Inferior parietal cortex (tissue), 1 donor: ENCODE measurements around the gene MPPED2.

ENCODE experiments used
- DNase-seq: peaks from one replicate; pipeline ENCODE4 v3.0.0-alpha.2; 2016; ENCODE audit errors: extremely low spot score

Gene MPPED2, protein sequence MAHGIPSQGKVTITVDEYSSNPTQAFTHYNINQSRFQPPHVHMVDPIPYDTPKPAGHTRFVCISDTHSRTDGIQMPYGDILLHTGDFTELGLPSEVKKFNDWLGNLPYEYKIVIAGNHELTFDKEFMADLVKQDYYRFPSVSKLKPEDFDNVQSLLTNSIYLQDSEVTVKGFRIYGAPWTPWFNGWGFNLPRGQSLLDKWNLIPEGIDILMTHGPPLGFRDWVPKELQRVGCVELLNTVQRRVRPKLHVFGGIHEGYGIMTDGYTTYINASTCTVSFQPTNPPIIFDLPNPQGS

GRCh38 chr11:30586251-30587144 is at the start of gene MPPED2:
TSS of gene MPPED2 (minus strand) at chr11:30586353. CDS start at chr11:30580373, 5,980 bp downstream.
- no peak for DNase-seq

DNA sequence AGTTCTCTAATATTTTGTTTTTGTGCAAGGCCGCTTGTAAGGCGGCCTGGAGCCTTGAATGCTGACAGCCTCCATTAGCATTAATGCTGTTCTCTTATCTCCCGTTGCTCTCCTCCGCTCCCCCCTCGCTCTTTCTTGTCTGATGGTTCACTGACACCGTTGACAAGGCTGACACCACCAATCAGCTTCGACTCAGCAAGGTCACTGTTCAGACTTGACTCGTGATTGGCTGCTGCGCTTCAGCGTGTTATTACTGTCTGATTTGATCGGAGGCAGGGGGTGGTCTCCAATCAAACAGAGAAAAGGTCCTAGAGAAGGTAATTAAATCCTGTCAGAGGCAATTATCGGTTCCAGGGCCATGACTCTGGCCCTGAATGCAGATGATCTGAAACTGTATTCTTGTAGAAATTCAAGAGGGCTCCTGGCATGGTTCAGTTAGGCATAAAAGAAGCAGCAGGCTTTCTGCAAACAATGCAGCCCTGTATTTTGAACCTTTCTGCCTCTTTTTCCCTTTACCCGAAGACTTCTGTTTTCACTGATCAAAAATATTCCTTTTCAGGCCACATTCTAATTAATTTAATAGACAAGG is 49.3 kb upstream of the MPPED2 start:
- peak; percentile 82 for DNase-seq

DNA sequence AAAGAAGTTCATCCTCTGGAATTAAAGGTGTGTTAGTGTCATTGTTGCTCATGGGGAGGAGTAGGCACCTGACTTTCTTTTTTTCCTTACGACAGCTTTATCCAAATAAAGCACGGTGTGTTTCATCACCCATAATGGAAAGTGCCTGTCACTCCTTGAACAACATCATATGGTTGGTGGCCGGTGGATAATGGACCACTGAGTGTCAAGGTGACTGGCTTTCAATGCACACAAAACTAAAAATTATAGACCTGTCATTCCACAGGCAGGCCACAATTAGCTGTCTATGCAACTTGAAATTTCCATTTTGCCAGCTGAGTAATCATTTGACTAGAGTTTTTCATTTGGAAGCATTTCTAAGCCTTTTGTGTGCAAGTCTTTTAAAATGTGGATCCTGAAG is 45.0 kb upstream of the MPPED2 start:
- DNase-seq, result no peak

GRCh38 chr11:30619767-30620166 is 33.6 kb upstream of the MPPED2 start:
- DNase-seq, result no peak

DNA sequence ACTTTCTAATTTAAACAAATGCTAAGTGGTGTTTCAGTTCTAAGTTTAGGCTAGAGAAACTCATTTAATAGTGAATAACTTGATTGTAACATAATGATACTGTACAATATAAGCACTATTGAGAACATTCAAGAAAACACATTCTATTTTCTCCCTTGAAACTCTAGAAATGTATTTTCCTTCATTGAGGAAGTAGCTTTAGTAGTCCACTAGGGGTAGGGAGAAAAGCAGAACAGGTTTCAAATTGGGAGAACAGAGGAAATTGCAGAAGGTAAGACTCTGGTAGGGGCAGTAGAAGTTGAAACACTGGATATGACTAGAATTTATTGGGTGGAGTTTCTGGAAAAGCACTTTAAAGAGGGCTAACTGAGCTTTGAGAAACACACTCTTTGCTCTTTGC is 31.6 kb upstream of the MPPED2 start:
- DNase-seq, result no peak

GRCh38 chr11:30610628-30611027 is 24.5 kb upstream of the MPPED2 start:
- no peak for DNase-seq

- no peak for DNase-seq
Measured at GRCh38 chr11:30608534-30608933, 22.4 kb upstream of the MPPED2 start.

DNA sequence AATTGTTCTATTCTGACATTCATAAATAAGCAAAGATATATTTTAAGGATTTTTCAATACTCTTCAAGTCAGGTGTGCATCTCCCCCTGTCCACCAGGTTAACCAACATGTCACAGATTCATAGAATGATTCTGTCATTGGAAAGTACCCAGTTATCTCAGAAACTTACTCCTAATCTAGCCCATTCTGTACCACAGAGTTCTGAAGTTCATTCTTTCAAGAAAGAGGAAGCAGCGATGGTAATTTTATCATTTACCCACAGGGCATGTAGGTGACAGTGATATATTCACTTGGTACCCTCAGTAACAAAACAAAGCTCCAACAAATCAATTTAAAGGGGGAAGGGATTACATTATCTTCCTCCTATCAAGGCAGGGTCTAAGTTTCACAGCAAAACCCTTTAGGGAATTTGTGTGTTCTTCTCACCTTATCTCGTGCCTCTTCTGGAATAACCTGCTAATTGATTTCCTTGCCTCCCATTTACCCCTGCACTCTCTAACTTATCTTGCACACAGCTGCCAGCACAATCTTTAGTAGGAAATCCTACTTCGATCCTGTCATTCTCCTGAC is 19.0 kb upstream of the MPPED2 start:
- no peak for DNase-seq

DNA sequence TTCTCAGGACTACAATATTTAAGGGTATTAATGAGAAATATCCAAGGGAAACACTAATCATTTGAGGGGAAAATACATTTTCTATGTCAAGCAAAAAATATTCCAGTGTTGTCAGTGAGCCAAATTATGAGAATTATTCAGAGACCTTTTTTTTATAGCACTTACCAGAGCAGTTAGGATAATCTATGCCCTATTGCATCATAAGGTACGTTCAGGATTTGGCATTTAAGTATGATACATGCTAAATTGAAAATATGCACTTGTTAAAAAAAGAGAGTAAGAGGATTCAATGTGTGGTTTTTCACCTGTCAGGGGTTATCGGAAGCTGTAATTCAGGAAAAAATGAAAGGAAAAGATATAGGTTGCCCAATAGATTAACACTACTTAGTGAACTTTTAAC is 17.2 kb upstream of the MPPED2 start:
- DNase-seq, result no peak

GRCh38 chr11:30596832-30597231 is 10.7 kb upstream of the MPPED2 start:
- DNase-seq, result no peak

DNA sequence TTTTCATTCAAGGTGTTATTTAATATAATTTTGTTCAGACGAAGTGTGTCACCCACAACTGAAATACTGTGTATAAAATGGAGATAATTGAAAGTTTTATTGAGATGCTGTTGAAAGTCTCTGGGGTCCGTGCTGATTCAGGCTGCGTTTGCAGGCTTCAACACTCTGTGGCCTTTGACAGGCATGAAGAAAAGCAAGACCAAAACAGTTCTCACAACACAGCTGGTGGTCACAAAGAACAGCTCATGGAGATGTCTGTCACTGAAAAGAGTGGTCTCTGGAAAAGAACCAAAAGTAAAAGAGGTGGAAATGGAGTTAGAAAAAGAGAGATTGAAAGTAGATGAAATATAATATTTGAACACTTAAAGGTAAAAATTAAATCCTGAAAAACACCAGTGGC is 9.8 kb upstream of the MPPED2 start:
- DNase-seq, result no peak

DNA sequence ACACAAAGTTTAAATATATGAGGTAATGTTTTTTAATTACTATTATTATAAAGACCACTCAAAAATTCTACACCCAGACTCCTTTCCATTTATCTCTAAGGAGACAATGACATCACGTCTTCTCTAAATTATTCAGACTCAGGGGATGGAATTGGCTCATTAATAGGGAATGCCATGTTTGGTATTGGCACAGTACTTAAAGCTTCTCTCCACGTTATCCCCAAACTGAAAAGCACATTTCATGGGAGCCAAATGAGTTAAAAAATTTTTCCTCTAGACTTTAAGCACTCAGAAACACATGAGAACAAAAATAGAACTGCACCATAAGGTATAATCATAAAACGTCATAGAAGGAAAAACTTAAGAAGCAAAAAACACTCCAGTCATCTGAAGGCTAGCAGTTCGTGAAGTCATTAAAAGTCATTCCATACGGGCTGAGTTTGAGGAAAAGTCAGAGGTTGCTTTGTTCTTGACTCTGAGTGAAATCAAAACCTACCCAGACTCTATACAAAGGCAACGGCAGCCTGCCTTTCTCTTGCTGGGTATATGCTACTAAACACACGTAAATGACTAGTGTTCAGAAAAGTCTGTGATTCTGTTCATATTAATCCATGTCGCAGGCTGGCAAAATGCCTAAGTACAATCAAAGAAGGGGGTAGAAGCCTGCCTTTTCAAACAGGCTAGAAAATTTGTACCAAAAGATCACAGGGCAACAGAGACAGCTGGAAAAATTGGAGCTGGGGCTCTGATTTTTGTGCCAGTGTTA is 8.7 kb upstream of the MPPED2 start:
- no peak for DNase-seq

GRCh38 chr11:30587269-30587812 is 1.2 kb upstream of the MPPED2 start:
- no peak for DNase-seq

- DNase-seq, result no peak
Measured at GRCh38 chr11:30585892-30586250, 282 bp downstream of the MPPED2 start.

GRCh38 chr11:30585125-30585891 is 845 bp downstream of the MPPED2 start:
- no peak for DNase-seq

DNA sequence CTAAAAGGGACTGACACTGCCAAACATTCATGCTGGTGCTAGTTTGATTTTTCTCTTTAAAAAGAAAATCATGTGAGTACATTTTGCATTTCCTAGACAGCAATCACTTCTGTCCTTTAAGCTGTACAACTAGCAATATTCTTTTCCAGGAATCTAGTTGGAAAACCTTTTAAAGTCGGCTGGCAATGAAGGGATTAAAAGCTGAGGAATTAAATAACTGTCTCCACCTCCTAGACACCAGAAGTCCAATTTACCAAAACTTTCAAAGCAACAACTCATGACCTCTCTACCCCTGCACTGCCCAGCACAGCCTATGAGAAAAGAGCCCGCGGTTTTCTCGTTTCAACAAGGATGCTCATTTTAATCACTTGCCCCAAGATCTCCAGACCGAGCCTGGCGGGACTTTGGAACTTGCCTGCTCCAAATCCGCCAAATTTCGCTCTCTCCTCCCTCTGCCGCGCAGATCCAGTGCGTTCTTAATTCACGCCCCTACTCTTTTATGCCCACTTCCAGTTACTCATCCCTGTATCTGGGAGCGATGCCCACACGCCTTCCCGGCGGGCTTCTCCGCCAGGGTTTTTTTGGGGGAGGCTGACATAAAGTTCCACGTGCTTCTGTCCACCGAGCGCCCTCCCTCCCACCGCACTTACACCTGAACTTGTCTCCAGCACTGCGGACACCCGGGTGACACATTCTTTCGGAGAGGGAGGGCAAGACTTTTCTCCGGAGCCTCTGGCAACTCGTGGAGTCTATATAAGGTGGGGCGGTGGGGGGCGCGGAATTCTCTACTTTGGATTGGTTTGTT is 2.5 kb downstream of the MPPED2 start:
- no peak for DNase-seq

GRCh38 chr11:30582726-30583125 is 3.4 kb downstream of the MPPED2 start:
- no peak for DNase-seq

- no peak for DNase-seq
Measured at GRCh38 chr11:30581675-30582074, 4.5 kb downstream of the MPPED2 start.

- DNase-seq, result no peak
Measured at GRCh38 chr11:30580573-30580972, 5.6 kb downstream of the MPPED2 start.
